ENCODE measurements around the gene WNT5B.

DNA sequence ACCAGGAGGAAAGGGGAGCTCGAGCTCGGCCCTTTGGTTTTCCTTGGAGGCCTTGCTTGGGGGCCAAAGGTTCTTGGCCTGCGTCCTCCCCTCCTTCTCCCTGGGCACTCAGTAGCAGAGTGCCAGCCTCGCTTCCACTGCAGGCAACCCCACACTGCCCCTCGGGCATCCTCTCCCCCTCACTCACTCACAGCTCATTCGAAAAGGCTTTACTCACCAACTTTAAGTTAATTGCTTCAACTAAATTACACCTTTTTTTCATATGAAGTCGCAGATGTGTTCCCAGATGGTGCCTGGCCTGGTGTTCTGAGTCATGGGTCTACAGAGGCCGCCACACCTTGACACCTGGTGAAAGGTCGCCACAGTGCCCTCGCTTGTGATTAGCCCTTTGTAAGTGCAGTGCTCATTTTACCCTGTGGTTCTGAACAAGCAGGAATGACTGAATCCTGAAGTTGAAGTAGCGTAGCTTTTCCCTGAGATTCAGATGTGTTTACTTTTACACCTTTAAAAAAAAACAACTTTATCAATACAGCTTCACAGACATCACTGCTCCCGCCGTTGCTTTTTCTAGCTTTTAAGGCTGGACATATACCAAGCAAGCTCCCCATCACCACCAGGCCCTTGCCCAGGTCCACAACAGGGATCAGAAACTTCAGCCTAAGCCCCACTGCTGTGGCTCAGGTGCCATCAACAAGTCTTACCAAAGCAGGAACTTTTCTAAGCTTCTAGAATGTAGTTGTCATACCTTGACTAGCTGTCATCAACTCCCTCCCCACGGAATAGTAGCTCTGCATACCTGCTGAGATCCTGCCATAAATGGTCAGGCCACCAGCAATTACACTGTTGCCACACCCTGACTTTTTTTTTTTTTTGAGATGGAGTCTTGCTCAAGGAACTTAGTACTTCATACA is 41.6 kb downstream of the WNT5B start:
- no peak for TF ChIP-seq POLR2A (IDR thresholded peaks at IDR 0.05; ENCODE audit: low read depth, low read length)
- TF ChIP-seq FOS (IDR thresholded peaks at IDR 0.05; ENCODE audit: borderline replicate concordance, insufficient read depth, low read length), result no peak
